ENCODE data around the gene SBF2.

DNA sequence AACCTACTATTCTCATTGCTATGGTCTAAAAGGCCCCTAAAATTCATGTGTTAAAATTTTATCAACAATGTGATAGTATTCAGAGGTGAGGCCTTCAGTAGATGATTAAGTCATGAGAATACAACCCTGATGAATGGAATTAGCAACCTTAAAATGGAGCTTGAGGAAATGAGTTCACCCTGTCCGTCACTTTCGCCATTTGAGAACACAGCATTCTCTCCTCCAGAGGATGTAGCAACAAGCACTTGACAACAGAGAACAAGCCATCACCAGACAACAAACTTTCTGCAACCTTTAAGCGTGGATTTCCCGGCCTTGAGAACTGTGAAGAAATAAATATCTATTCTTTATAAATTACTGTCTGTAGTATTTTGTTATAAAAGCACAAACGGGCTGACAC is 197.0 kb downstream of the SBF2 start:
- TF ChIP-seq, protein P1, sequence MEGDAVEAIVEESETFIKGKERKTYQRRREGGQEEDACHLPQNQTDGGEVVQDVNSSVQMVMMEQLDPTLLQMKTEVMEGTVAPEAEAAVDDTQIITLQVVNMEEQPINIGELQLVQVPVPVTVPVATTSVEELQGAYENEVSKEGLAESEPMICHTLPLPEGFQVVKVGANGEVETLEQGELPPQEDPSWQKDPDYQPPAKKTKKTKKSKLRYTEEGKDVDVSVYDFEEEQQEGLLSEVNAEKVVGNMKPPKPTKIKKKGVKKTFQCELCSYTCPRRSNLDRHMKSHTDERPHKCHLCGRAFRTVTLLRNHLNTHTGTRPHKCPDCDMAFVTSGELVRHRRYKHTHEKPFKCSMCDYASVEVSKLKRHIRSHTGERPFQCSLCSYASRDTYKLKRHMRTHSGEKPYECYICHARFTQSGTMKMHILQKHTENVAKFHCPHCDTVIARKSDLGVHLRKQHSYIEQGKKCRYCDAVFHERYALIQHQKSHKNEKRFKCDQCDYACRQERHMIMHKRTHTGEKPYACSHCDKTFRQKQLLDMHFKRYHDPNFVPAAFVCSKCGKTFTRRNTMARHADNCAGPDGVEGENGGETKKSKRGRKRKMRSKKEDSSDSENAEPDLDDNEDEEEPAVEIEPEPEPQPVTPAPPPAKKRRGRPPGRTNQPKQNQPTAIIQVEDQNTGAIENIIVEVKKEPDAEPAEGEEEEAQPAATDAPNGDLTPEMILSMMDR (IDR thresholded peaks at IDR 0.05): no peak
- TF ChIP-seq POLR2A (IDR thresholded peaks at IDR 0.05) (no peak), POLR2AphosphoS5 (IDR thresholded peaks at IDR 0.05) (no peak)

Measured in gastroesophageal sphincter (tissue), 3 donors.